HEK293T (cell line): ENCODE measurements around the gene PLA2G6.

Experiments used
- ARNT ChIP-seq: fragments of 450-650 bp; IDR thresholded peaks from 2 replicates; pipeline ENCODE4 v1.6.1; 2017; ENCODE audit warnings: mild to moderate bottlenecking
- BHLHE40 ChIP-seq: fragments of 450-650 bp; IDR thresholded peaks from 2 replicates; pipeline ENCODE4 v1.6.1; 2016; ENCODE audit warnings: mild to moderate bottlenecking, moderate library complexity, borderline replicate concordance
- ELF4 ChIP-seq: fragments of 450-650 bp; IDR thresholded peaks from 2 replicates; pipeline ENCODE4 v1.6.1; 2017; ENCODE audit warnings: antibody characterized with exemption
- FOXA1 ChIP-seq: fragments of 450-650 bp; IDR thresholded peaks from 2 replicates; pipeline ENCODE4 v1.6.1; 2016; ENCODE audit warnings: mild to moderate bottlenecking
- FOXK2 ChIP-seq: fragments of 450-650 bp; IDR thresholded peaks from 2 replicates; pipeline ENCODE4 v1.6.1; 2016; ENCODE audit warnings: mild to moderate bottlenecking
- FOXM1 ChIP-seq: fragments of 450-650 bp; IDR thresholded peaks from 2 replicates; pipeline ENCODE4 v1.6.1; 2017; ENCODE audit warnings: mild to moderate bottlenecking, borderline replicate concordance
- HDGF ChIP-seq: fragments of 450-650 bp; IDR thresholded peaks from 2 replicates; pipeline ENCODE4 v1.6.1; 2017; ENCODE audit warnings: antibody characterized with exemption, borderline replicate concordance
- L3MBTL2 ChIP-seq: fragments of 450-650 bp; conservative IDR thresholded peaks from 2 replicates; pipeline ENCODE4 v1.6.1; 2016; ENCODE audit warnings: mild to moderate bottlenecking
- LEF1 ChIP-seq: fragments of 450-650 bp; IDR thresholded peaks from 2 replicates; pipeline ENCODE4 v1.6.1; 2017; ENCODE audit warnings: mild to moderate bottlenecking, borderline replicate concordance
- NFRKB ChIP-seq: fragments of 450-650 bp; IDR thresholded peaks from 2 replicates; pipeline ENCODE4 v1.6.1; 2016; ENCODE audit warnings: mild to moderate bottlenecking, moderate library complexity
- SP1 ChIP-seq: fragments of 450-650 bp; IDR thresholded peaks from 2 replicates; pipeline ENCODE4 v1.6.1; 2017
- SUZ12 ChIP-seq: fragments of 450-650 bp; IDR thresholded peaks from 2 replicates; pipeline ENCODE4 v1.6.1; 2016; ENCODE audit warnings: mild to moderate bottlenecking
- TARDBP ChIP-seq: fragments of 450-650 bp; IDR thresholded peaks from 2 replicates; pipeline ENCODE4 v1.6.1; 2016
- ZNF384 ChIP-seq: fragments of 450-650 bp; IDR thresholded peaks from 2 replicates; pipeline ENCODE4 v1.6.1; 2016

- TF ChIP-seq FOXA1 = no peak
- no peak for TF ChIP-seq ARNT
- TF ChIP-seq FOXK2 = no peak
- no peak for TF ChIP-seq BHLHE40
- no peak for TF ChIP-seq NFRKB
- no peak for TF ChIP-seq SP1
- no peak for TF ChIP-seq HDGF
- TF ChIP-seq FOXM1 = no peak
- TF ChIP-seq ELF4 = no peak
- no peak for TF ChIP-seq LEF1
- no peak for TF ChIP-seq TARDBP
- TF ChIP-seq ZNF384 = peak; percentile 61
- no peak for TF ChIP-seq SUZ12
- no peak for TF ChIP-seq L3MBTL2
These were observed 15.3 kb upstream of the PLA2G6 start for GRCh38 chr22:38196791-38197419.
